Measurements from ENCODE around the gene GMEB2.
"Not testable (repeated sequence)": the region's sequence is repeated elsewhere in the genome, so short reads cannot be mapped to it uniquely, and the experiment has no call there.

The GMEB2 gene

GRCh38 chr20:63568986-63569949, 57.6 kb downstream of the GMEB2 start:
- no peak for DNase-seq

GRCh38 chr20:63568170-63568981, 58.5 kb downstream of the GMEB2 start:
- DNase-seq, result peak; percentile 38

GRCh38 chr20:63567386-63568169, 59.3 kb downstream of the GMEB2 start:
- peak; percentile 66 for DNase-seq

- DNase-seq, result no peak
Measured at GRCh38 chr20:63567136-63567385, 59.8 kb downstream of the GMEB2 start.

- no peak for DNase-seq
Measured at GRCh38 chr20:63566395-63567135, 60.3 kb downstream of the GMEB2 start.

DNA sequence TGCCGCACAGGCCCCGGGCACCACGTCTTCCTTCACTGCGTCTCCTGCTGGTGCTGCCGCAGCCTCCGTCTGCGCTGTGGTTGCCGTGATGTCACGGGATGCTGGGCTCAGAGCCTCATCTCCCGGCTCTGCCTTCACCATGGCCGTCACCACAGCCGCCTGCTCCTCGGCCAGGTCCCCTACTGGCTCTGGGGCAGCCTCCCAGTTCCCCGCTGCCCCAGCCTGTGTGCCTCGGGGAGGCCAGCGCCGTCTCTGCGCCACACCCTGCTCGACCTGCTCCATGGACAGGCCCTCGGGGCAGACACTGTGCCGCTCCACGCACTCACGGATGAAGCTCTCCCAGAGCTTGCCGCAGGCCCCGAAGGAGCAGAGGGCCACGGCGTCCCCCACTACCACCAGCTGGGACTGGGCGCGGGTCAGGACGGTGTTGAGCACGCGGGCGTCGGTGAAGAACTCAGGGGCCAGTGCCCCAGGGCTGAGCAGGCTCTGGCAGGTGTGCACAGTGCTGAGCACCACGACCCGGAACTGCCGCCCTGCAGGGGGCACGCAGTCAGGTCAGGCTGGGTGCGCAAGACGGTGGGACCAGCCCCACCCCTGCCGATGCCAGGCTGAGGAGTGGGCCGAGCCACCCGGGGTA, 61.1 kb downstream of the GMEB2 start:
- no peak for DNase-seq

DNA sequence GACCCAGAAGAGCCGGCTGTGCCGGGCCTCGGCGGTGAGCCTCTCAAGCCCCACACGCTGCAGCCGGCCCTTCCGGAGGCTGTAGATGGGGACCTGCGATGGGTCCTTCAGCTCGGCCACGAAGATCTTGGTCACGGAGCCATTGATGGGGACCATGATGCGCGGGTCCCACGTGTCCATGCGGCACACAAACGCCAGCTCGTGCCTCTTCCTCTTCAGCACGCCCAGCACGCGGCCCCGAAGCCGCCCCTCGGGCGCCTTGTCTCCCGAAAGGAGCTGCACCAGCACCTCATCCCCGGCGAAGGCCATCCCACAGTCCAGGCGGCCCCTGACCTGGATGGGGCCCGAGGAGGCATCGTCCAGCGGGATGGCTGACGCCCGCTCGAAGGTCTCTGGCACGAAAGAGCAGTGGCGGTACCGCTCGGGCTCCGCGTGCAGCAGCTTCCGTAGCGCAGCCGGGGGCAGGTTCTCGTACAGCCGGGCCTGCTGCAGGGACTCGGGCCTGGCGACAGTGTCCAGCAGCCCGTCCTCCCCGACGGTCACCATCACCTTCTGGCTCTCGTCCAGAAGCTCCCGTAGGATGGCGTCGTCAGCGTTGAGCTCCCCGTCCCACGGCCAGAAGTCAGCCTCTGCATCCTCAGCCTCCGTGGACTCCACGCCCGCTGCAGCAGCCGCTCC, 61.7 kb downstream of the GMEB2 start:
- DNase-seq, result no peak

- DNase-seq, result no peak
Measured at GRCh38 chr20:63564036-63564810, 62.7 kb downstream of the GMEB2 start.

- DNase-seq, result no peak
Measured at GRCh38 chr20:63563225-63563935, 63.5 kb downstream of the GMEB2 start.

DNA sequence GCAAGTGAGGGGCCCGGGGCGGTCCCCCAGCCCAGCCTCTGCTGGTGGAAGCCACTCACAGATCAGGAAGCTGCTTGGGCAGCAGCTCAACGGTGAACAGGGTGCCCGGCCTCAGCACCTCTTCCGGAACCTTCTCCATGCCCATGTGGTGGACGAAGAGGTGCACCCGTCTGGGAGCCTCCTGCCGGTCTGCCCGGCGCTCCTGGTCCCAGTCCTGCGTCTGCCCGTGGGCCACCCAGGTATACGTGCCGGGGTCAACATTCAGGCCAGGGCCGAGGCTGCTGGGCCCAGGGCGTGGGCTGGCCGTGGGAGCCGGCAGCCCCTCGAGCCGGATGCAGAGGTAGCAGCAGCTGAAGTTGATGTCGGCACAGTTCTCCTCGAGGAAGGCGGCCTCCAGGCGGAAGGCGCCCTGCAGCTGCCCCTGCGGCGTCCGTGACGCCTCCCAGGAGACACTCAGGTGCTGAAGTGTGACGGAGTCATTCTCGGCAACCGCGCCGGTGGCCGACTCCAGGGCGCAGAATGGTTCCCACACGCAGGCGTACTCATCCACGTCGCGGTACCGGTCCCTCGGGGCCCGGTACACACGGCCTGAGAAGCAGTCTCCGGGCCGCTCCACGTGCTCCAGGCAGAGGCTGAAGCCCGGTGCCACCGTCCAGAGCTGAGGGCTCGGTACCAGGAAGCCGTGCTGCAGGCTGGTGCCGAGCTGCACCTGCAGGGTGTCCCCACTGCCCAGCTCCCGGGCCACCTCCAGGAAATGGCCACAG, 64.3 kb downstream of the GMEB2 start:
- no peak for DNase-seq

DNA sequence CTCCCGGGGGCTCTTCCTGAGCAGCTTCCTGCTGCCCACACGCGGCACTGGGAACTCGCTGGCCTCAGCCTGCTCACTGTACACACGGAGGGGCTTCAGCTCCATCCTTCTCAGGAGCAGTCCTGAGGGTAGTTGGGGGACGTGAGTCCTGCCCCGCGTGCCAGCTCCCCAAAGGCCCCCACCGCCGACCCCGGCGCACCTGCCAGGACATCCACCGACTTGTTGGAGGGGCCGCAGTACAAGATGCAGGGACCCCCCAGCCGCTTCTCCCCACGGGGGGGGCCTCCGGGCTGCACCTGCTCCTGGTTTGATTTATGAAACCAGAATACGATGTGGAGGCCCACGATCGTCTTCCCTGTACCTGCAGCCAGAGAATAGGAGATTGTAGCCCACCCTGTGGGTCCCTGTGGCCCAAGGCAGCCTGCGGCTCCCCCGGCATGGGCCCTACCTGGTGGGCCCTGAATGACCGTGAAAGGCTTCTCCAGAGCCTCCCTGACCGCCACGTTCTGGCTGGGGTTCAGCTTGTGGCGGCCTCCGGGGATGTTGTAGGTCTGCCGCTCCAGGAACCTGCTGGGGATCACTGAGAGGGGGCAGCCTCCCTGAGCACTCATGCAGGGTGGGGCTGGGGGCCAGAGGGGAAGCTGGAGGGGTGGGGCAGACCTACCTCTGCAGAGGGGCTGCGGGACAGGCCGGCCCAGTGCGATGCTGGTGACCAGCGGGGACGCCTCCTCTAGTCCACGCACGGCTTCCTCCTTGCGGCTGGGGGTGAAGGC, 65.1 kb downstream of the GMEB2 start:
- DNase-seq, result no peak

DNA sequence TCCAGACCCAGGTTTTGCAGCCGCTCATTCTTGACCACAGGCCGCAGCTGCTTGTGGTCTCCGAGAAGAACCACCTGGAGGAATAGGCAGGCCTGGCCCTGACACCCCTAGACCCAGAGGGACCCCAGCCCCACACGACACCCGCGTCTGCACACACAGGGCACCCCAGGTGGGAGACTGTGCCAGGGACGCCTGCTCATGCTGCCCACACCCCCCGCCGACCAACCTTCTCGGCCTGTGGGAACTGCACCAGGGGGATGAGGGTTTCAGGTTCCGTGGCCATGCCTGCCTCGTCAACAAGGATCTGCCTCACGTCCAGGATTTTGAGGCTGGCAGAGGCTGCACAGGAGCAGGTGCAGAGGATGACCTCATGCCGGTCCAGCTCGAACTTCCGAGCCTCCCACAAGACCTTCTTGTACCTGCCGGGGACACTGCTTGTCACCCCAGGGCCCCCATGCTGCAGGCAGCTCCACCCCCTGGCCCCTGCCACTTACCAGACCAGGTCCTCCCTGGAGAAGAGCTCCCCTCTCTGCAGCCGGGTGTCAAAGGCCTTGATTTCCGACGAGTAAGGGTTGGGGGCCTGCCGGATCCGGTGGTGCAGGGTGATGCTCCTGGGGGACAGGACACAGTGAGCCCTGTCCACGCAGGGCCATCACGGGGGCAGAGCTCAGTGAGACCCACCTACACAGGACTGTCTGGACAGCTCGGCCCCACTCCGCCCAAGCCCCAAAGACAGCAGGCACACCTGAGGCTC, 65.9 kb downstream of the GMEB2 start:
- no peak for DNase-seq

DNA sequence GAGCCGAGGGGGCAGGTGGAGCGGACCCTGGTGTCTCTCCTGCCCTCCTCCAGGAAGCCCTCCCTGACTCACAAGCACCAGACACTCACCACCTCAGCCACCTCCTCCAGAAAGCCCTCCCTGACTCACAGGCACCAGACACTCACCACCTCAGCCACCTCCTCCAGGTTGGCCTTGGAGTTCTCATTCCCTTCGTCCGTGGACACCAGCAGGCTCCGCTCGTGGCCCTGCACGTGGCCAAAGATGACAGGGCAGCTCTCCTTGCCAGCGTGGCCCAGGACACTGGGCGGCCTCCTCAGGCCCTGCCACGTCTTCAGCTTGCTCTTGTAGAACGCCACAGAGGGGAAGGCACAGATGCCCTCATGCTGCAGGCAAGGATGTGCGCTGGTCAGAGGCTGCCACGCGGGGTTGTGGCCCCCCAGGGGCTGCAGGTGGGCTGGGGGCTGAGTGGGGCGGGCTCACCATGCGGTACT, 66.5 kb downstream of the GMEB2 start:
- no peak for DNase-seq

DNA sequence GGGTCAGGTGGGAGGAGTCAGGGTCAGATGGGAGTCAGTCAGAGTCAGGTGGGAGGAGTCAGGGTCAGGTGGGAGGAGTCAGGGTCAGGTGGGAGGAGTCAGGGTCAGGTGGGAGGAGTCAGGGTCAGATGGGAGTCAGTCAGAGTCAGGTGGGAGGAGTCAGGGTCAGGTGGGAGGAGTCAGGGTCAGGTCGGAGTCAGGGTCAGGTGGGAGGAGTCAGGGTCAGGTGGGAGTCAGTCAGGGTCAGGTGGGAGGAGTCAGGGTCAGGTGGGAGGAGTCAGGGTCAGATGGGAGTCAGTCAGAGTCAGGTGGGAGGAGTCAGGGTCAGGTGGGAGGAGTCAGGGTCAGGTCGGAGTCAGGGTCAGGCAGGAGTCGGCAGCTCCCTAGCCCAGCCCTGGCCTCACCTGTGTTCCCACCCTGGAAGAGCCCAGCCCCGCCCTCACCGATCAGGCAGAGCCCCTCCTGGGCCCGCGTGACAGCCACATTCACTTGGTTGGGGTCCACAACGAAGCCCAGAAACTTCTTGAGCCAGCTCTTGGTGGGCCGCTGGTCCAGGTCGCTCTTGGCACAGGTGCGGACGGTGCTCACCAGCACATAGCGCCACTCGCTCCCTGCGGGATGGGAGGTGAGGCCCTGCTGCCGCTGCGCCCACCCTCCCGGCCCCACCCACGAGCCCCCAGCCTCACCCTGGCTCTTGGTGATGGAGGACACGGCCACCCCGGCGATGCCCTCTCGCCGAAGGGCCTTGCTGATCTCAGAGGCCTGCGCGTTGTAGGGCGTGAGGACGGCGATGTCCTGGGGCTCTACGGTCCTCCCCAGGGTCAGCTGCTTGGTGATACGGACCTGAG, 67.2 kb downstream of the GMEB2 start:
- DNase-seq, result not testable (repeated sequence)

DNA sequence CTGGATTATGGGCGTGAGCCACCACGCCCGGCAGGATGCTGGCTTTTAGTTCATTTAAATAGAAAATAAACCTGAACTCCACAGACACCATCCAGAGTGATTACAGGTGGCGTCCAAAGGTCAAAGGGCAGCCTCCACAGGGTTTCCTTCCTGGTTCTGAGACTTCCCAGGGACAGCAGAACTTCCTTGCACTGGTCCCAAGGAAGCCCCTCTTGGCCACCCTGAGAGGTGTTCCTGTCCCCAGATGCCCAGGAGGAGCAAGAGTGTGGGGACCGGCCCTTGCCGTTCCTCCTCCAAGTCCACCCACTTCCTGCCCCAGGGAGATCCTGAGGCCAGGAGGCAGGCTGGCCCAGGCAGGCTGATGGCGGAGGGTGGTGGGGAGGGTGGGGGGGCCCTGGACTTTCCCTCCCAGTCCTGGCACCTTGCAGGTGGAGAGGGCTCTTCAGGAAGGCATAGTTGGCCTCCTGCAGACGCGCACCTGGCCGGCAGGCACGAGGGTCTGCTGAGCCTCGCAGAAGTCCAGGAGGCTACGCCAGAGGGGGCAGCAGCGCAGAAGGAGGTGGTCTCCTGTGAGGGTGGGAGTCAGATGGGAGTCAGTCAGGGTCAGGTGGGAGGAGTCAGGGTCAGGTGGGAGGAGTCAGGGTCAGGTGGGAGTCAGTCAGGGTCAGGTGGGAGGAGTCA, 68.0 kb downstream of the GMEB2 start:
- no peak for DNase-seq

GRCh38 chr20:63557481-63557891, 69.4 kb downstream of the GMEB2 start:
- DNase-seq, result no peak
